HEK293 (cell line): ENCODE measurements around the gene TPST2.

Experiments used
- CTCF ChIA-PET: fragments of 350-600 bp; formaldehyde crosslinking; extraction: SDS; loops from one replicate; lab custom pipeline; 2021; ENCODE audit warnings: antibody characterized with exemption; lab: Yijun Ruan, JAX
- POLR2A ChIA-PET: fragments of 300-600 bp; formaldehyde crosslinking; extraction: SDS; loops from one replicate; lab custom pipeline; 2020; ENCODE audit warnings: antibody characterized with exemption, inconsistent platforms; lab: Yijun Ruan, JAX
- H3K27ac ChIP-seq: fragments of 200-500 bp; sonication (Bioruptor generic); 2 replicates; pipeline ENCODE4 v1.5.1; 2014; ENCODE audit warnings: low read depth, low read length, control low read depth, inconsistent platforms; ENCODE audit errors: extremely low read depth
- H3K36me3 ChIP-seq, 2 experiments: fragments of 200-500 bp in 1 of 2; sonication (Bioruptor generic) in 1 of 2; 1 replicate in 1 of 2; 2 replicates in 1 of 2; pipeline ENCODE4 v1.5.1; 2014 to 2017; ENCODE audit warnings: inconsistent platforms in 2 of 2, low read length in 2 of 2; ENCODE audit not compliant: control insufficient read depth in 2 of 2, insufficient read depth in 1 of 2
- H3K4me1 ChIP-seq: fragments of 200-500 bp; sonication (Bioruptor generic); 2 replicates; pipeline ENCODE4 v1.5.1; 2014; ENCODE audit warnings: mild to moderate bottlenecking, low read length, inconsistent platforms; ENCODE audit not compliant: control insufficient read depth, insufficient read depth
- H3K4me3 ChIP-seq: 2 replicates; pipeline ENCODE4 v1.5.1; 2011; ENCODE audit warnings: low read depth, mild to moderate bottlenecking, control low read depth, low read length, moderate library complexity
- H3K9me3 ChIP-seq: fragments of 200-500 bp; sonication (Bioruptor generic); 2 replicates; pipeline ENCODE4 v1.5.1; 2014; ENCODE audit warnings: low read depth, low read length, inconsistent platforms; ENCODE audit not compliant: control insufficient read depth, insufficient read depth
- INSM2 ChIP-seq: fragments of 450-650 bp; formaldehyde crosslinking; IDR thresholded peaks from 2 replicates; pipeline ENCODE4 v1.5.1; 2016; ENCODE audit warnings: missing biosample characterization, missing genetic modification characterization
- PRDM4 ChIP-seq: fragments of 450-650 bp; formaldehyde crosslinking; IDR thresholded peaks from 2 replicates; pipeline ENCODE4 v1.5.1; 2017; ENCODE audit warnings: missing biosample characterization, missing genetic modification characterization
- SCRT2 ChIP-seq: fragments of 450-650 bp; formaldehyde crosslinking; IDR thresholded peaks from 2 replicates; pipeline ENCODE4 v1.5.1; 2016; ENCODE audit warnings: missing biosample characterization, missing genetic modification characterization
- SP2 ChIP-seq: fragments of 450-650 bp; formaldehyde crosslinking; IDR thresholded peaks from 2 replicates; pipeline ENCODE4 v1.5.1; 2016; ENCODE audit warnings: missing biosample characterization, missing genetic modification characterization
- SP3 ChIP-seq: fragments of 450-650 bp; formaldehyde crosslinking; IDR thresholded peaks from 2 replicates; pipeline ENCODE4 v1.5.1; 2016; ENCODE audit warnings: missing biosample characterization, missing genetic modification characterization
- YY1 ChIP-seq: fragments of 450-650 bp; formaldehyde crosslinking; IDR thresholded peaks from 2 replicates; pipeline ENCODE4 v1.5.1; 2018; ENCODE audit warnings: missing biosample characterization, missing genetic modification characterization
- ZNF19 ChIP-seq: fragments of 450-650 bp; formaldehyde crosslinking; IDR thresholded peaks from 2 replicates; pipeline ENCODE4; 2016; ENCODE audit warnings: missing biosample characterization, missing genetic modification characterization, low read depth
- ZNF274 ChIP-seq, 2 experiments: fragments of 200-500 bp in 1 of 2; fragments of 450-650 bp in 1 of 2; sonication (Bioruptor generic) in 1 of 2; formaldehyde crosslinking in 1 of 2; IDR thresholded peaks; 2 replicates each; pipeline versions ENCODE4 v1.5.1 to v1.6.1; 2014 to 2016; ENCODE audit warnings: borderline replicate concordance in 1 of 2, inconsistent platforms in 1 of 2, low read length in 1 of 2, missing biosample characterization in 1 of 2, missing genetic modification characterization in 1 of 2
- ZNF518A ChIP-seq: fragments of 450-650 bp; formaldehyde crosslinking; conservative IDR thresholded peaks from 2 replicates; pipeline ENCODE4 v1.5.1; 2016; ENCODE audit warnings: low read depth, missing biosample characterization, missing genetic modification characterization
- ZNF664 ChIP-seq: fragments of 450-650 bp; formaldehyde crosslinking; IDR thresholded peaks from 2 replicates; pipeline ENCODE4 v1.5.1; 2016; ENCODE audit warnings: missing biosample characterization, missing genetic modification characterization
- ZNF707 ChIP-seq: fragments of 450-650 bp; formaldehyde crosslinking; IDR thresholded peaks from 2 replicates; pipeline ENCODE4 v1.5.1; 2016; ENCODE audit warnings: missing biosample characterization, missing genetic modification characterization
- ZNF792 ChIP-seq: fragments of 450-650 bp; formaldehyde crosslinking; IDR thresholded peaks from 2 replicates; pipeline ENCODE4 v1.5.1; 2016; ENCODE audit warnings: missing biosample characterization, missing genetic modification characterization

TPST2 gene

GRCh38 chr22:26515931-26516330 is 74.0 kb downstream of the TPST2 start:
- H3K9me3 ChIP-seq = no peaks in the 10 kb centered on the region
- peaks cover 0 to 6% of the 10 kb centered on the region in 2 experiments; a peak in 1 of 3 replicates for H3K36me3 ChIP-seq
- CTCF ChIA-PET = interaction anchor here (0.6 to 0.9 kb wide), 3 partner anchors 13 to 159 kb away, joined by 3 to 6 read pairs (median 5); partner anchors contain the start of gene TPST2
- H3K4me3 ChIP-seq = no peak overlapping the region
- TF ChIP-seq SCRT2 (no peak), ZNF274 (IDR thresholded peaks at IDR 0.05; ENCODE audit: low read length) (no peak), ZNF274 (tag by site-specific recombination; IDR thresholded peaks at IDR 0.05; ENCODE audit: borderline replicate concordance) (no peak), ZNF19 (tag by site-specific recombination) (no peak), ZNF664 (tag by site-specific recombination) (no peak), SP3 (tag by site-specific recombination) (no peak), ZNF707 (tag by site-specific recombination) (no peak), PRDM4 (no peak)
- no peak overlapping the region for H3K27ac ChIP-seq
- H3K4me1 ChIP-seq = no peaks in the 10 kb centered on the region
- POLR2A ChIA-PET = interaction anchor here (0.7 kb wide), 1 partner anchor 856 kb away, joined by 7 read pairs; no protein-coding TSS in a partner anchor

GRCh38 chr22:26514419-26515161 is 75.3 kb downstream of the TPST2 start:
- TF ChIP-seq ZNF518A (tag by site-specific recombination) (no peak), ZNF792 (tag by site-specific recombination) (no peak), SP2 (tag by site-specific recombination) (no peak), YY1 (no peak), INSM2 (tag by site-specific recombination) (no peak)
- CTCF ChIA-PET = interaction anchor here (0.6 kb wide), 3 partner anchors 69 to 917 kb away, joined by 3 read pairs; no protein-coding TSS in a partner anchor
- H3K27ac ChIP-seq = no peak overlapping the region
- peaks cover 13 to 16% of the 10 kb centered on the region in 2 experiments for H3K36me3 ChIP-seq
- H3K9me3 ChIP-seq = no peaks in the 10 kb centered on the region
- no peaks in the 10 kb centered on the region for H3K4me1 ChIP-seq
- H3K4me3 ChIP-seq = no peak overlapping the region
- POLR2A ChIA-PET = no interaction called here
